Coronary artery (tissue), 2 donors: ENCODE results near the gene RPS19BP1.

Source experiments
- DNase-seq: peaks from one replicate; pipeline ENCODE4 v3.0.0-alpha.2; 2017; ENCODE audit warnings: low spot score
- H3K27ac ChIP-seq, 2 donors: fragments of 200-600 bp; sonication (generic); one replicate each; pipeline ENCODE4 v1.5.1; 2016 to 2019
- H3K4me3 ChIP-seq: fragments of 200-600 bp; sonication (generic); 2 replicates; pipeline ENCODE4 v1.5.1; 2016; ENCODE audit warnings: mild to moderate bottlenecking, moderate library complexity
- TF ChIP-seq, protein P1 (sequence below): fragments of 200-600 bp; sonication (generic); IDR thresholded peaks from one replicate; pipeline ENCODE4 v1.5.1; 2019; ENCODE audit warnings: antibody characterized with exemption

RPS19BP1 gene

DNA sequence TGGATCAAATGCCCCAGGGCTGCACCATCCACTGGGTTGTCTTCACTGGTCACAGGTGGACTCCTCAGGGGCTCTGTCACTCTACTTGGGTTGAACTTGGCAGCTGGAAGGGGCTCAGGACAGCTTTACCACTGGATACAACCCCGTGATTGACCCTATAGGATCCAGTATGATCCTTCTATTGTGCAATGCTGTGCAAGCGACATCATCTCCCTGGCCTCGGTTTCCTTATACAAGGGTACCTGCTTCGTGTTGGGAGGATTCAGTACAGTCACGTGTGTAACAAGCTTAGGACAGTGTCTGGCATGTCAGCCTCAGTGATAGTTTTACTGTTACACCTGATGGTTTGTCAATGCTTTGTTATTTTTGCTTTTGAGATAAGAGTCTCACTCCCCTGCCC is 51.0 kb downstream of the RPS19BP1 start:
- Histone ChIP-seq H3K4me3 (no peak overlapping the region), H3K27ac (no peak overlapping the region)
- DNase-seq: no peak
- TF ChIP-seq, protein P1, sequence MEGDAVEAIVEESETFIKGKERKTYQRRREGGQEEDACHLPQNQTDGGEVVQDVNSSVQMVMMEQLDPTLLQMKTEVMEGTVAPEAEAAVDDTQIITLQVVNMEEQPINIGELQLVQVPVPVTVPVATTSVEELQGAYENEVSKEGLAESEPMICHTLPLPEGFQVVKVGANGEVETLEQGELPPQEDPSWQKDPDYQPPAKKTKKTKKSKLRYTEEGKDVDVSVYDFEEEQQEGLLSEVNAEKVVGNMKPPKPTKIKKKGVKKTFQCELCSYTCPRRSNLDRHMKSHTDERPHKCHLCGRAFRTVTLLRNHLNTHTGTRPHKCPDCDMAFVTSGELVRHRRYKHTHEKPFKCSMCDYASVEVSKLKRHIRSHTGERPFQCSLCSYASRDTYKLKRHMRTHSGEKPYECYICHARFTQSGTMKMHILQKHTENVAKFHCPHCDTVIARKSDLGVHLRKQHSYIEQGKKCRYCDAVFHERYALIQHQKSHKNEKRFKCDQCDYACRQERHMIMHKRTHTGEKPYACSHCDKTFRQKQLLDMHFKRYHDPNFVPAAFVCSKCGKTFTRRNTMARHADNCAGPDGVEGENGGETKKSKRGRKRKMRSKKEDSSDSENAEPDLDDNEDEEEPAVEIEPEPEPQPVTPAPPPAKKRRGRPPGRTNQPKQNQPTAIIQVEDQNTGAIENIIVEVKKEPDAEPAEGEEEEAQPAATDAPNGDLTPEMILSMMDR: no peak

DNA sequence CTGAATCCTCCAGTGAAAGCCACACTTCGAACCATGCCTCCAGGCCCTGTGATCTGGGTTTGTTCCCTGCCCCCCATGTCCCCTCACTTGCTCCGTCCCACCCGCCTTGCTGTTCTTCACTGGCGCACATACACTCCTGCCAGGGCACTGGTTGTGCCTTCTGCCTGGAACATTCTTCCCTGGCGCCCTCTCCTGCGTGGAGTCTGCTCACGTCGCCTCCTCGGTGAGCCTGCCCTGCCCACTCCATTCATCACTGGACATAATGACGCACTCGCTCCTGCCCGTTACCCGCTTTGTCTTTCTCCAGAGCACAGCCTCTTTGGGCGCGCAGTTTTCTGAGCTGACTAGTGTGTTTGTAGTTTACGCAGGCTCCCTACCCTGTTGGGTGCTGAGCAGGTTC is 51.5 kb downstream of the RPS19BP1 start:
- no peak overlapping the region for H3K4me3 ChIP-seq
- H3K27ac ChIP-seq: no peak overlapping the region
- TF ChIP-seq, protein P1: no peak
- DNase-seq: no peak

DNA sequence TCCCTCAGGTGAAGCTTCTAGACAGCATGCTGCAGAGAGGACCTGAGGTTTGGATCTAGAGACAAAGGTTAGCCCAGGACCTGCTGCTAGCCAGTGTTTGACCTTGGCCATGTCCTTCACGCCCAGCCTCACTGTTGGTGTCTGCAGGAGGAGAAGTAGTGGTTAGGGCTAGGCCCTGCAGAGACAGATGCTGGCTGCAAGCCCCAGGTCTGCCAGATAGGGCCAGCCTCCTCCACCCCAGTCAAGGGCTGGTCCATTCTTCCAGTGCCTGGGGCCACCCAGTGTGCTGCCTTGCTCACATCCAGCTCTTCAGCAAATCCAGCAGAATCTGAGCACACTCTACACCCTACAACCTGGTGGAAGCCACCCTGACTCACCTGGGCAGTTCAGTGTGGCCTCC is 52.0 kb downstream of the RPS19BP1 start:
- DNase-seq: no peak
- Histone ChIP-seq H3K4me3 (no peak overlapping the region), H3K27ac (no peak overlapping the region)
- TF ChIP-seq, protein P1: no peak

DNA sequence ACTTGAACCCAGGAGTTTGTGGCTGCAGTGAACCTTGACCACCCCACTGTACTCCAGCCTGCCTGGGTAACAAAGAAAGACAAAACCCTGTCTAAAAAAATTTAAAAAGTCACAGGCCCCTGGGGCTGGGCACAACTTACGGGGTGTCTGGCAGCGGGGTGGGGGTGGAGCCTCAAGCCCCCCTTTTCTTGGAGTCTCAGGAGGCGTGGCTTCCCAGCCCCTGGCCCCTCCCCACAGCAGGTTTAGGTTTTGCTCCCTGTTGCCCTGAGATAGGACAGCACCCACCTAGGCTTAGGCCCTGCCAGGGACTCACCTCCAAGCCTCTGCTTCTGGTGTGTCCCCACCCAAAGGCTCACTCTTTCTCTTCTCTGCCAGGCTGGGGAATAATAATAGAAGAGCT is 53.3 kb downstream of the RPS19BP1 start:
- H3K4me3 ChIP-seq: no peak overlapping the region
- no peak overlapping the region for H3K27ac ChIP-seq
- TF ChIP-seq, protein P1: no peak
- DNase-seq: no peak
